DND-41 (cell line): ENCODE measurements around the gene OR6B2.

ENCODE experiments used
- EZH2 ChIP-seq: IDR thresholded peaks from 3 replicates; pipeline ENCODE4 v1.6.1; 2012; ENCODE audit warnings: borderline replicate concordance, low read depth, mild to moderate bottlenecking, moderate library complexity, low read length, inconsistent platforms; ENCODE audit not compliant: severe bottlenecking
- TF ChIP-seq, protein P1 (sequence below): IDR thresholded peaks from 2 replicates; pipeline ENCODE4 v1.5.1; 2012; ENCODE audit warnings: borderline replicate concordance, low read length, moderate library complexity, mild to moderate bottlenecking; ENCODE audit not compliant: poor library complexity, severe bottlenecking; ENCODE audit errors: extremely low read depth

DNA sequence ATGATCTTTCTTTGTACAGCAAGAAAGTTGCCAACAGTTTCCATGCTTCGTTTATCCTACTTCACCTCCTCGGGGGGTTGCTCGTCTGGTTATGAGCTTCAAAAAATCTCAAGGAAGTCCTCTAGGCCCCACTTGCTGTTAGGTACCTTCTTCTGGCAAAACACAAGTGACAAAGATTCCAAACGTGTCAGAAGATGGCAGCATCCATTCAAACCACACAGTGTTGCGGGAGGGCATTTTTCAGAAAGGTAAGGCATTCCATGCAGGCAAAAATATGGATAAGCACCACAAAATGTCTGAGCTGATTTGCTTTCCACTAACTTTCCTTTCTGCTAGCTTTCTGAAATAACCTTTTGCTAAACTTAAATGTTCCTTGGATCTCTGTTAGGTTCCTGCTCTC, 36.3 kb upstream of the OR6B2 start:
- TF ChIP-seq, protein P1, sequence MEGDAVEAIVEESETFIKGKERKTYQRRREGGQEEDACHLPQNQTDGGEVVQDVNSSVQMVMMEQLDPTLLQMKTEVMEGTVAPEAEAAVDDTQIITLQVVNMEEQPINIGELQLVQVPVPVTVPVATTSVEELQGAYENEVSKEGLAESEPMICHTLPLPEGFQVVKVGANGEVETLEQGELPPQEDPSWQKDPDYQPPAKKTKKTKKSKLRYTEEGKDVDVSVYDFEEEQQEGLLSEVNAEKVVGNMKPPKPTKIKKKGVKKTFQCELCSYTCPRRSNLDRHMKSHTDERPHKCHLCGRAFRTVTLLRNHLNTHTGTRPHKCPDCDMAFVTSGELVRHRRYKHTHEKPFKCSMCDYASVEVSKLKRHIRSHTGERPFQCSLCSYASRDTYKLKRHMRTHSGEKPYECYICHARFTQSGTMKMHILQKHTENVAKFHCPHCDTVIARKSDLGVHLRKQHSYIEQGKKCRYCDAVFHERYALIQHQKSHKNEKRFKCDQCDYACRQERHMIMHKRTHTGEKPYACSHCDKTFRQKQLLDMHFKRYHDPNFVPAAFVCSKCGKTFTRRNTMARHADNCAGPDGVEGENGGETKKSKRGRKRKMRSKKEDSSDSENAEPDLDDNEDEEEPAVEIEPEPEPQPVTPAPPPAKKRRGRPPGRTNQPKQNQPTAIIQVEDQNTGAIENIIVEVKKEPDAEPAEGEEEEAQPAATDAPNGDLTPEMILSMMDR: no peak
- TF ChIP-seq EZH2: no peak
